ENCODE measurements around the gene SCFD2.
"Not testable (repeated sequence)": the region's sequence is repeated elsewhere in the genome, so short reads cannot be mapped to it uniquely, and the experiment has no call there.

SCFD2 gene

GRCh38 chr4:53043055-53043454 is 322.8 kb downstream of the SCFD2 start:
- no peak for DNase-seq

DNA sequence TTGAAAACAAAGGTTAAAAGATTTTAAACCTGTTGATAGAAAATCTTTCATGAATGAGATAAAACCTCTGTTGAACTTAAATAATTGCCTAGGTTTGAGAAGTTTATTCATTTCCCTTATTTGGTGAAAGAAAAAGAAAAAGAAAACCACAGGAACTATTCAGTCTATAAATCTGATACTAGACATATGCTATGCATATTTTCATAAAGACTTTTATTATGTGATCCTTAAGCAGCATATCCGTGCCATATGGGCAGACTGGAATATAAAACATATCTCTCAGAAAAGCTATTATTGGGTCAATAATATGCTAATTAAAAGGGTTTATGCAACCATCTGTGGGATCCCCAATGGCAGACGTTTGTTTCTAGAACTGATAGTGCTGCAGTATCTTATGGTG is 325.0 kb downstream of the SCFD2 start:
- DNase-seq, result no peak

DNA sequence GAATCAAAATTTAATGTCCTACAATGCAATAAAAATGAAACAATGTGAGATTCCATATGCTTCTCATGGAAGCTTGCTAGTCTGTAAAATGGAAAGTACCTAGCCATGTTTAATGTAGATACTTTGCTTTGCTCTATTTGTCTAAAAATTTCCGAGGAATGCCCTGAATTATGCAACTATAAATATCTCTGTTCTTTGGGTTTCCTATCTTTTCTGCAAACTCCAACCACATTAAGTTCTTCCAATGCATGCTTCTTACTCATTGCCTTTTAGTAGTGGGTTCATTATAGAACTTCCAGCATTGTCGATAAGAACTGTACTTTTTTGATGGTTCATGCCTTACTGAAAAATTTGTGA is 325.4 kb downstream of the SCFD2 start:
- DNase-seq, result no peak

DNA sequence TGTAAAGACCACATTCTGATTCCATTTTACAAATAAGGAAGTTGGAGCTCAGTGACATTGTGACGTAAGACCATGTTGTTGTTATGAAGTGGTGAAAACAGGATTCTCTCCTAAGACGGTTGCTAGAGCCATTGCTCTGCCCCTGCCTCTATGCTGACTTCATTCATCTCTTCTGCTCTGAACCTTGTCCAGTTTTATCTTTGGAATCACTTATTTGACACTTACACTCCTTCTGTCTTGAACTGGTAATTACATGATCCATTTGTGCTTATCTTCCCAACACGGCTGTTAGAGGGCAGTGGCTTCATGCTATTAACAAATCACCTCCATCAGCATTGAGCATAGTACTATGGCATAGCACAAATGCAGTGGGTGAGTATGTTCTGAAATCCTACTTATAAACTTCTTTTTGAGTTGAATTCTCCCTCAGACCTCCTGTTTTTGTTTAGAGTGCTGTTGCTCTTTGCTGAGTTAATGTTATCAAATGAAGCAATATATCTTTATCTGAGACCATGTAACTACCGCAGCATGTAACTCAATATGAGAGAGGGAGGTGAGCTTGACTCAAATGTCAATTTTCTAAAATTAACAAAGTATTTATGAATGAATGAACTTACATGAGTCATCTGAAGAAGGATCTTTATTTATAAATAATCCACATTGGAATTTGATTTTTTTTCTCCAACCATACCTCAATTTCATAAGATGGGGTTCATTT is 326.0 kb downstream of the SCFD2 start:
- no peak for DNase-seq

DNA sequence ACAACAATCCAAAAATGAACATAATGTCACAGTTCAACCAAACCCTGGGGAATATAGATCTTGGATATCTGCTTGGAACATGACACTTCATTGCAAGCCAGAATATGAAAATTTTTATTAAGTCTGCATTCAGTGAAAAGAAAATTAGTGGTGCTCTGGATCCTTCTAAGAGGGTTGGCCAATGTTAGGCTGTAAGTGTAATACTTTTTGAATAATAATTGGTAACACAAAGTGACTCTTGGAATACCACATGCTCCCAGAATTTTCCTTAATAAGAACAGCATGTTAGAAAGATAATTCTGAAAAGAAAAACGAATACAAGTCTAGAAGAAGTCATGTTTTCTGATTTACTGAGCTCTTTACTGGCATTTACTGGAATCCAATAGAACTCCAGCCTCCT is 328.0 kb downstream of the SCFD2 start:
- DNase-seq, result no peak

GRCh38 chr4:53032908-53033307 is 333.0 kb downstream of the SCFD2 start:
- not testable (repeated sequence) for DNase-seq

DNA sequence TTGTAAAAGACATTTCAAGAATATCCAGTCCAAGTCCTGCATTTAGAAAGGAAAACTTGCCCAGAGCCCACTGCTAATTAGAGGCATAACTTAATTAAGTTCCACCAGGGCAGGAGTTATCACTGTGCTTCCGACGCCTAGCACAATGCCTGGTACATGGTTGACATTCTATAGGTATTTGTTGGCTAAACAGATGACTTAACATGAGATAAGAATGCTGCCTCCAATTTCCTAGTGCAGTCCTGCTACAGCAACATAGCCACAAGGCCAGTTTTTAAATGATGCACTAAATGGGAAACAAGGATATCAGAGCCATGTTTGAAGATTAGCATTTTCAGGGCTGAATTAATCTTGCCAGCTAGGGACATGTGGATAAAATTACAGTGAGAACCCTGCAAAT is 339.6 kb downstream of the SCFD2 start:
- DNase-seq, result no peak

- DNase-seq, result no peak
Observed at GRCh38 chr4:53023677-53024299, 342.1 kb downstream of the SCFD2 start.

DNA sequence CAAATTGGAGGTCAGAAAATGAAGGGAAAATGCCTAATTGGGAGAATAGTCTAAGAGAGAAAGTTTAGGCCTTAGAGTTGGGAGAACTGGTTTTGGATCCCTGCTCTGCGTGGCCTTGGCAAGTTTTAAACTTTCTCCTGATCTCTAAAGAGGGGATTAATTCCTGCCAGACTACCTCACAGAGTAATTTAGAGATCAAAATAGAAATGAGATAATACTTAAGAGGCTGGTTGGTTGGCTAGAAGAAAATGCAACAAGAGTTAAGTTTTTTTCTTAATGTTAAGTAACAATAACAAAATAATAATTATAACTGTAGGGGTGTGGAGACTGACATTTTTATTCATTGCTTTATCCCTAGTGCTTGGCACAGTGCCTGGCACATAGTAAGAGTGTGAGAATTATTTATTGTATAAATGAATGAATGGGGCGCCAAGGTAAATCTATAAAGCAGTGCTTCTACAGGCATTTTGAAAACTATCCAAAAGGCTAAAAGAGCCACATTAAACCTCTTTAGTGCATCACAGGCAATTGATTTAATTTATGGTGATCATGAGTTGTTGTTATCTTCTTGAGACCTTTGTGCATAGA is 343.3 kb downstream of the SCFD2 start:
- no peak for DNase-seq

GRCh38 chr4:53021754-53022512 is 343.9 kb downstream of the SCFD2 start:
- DNase-seq, result no peak

GRCh38 chr4:53019485-53020382 is 346.1 kb downstream of the SCFD2 start:
- DNase-seq, result no peak

DNA sequence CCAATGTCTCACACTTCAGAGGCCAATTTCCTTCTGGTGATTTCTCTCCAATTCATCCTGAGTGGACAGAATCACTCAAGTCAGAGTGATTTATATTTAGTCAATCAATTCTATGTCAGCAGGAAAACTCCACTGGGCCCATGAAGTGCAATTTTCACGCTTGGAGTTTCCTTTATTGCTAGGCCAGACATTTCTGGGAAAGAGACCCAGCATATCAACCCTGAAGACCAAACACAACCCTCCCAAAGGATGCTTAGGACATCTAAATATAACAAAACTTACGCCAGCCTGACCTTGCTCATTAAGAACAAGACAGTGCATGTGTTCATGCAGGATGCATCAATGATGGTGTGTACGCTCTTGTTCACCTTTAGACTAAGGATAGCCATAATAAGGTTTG is 347.4 kb downstream of the SCFD2 start:
- no peak for DNase-seq

GRCh38 chr4:53016099-53016820 is 349.6 kb downstream of the SCFD2 start:
- DNase-seq, result no peak

DNA sequence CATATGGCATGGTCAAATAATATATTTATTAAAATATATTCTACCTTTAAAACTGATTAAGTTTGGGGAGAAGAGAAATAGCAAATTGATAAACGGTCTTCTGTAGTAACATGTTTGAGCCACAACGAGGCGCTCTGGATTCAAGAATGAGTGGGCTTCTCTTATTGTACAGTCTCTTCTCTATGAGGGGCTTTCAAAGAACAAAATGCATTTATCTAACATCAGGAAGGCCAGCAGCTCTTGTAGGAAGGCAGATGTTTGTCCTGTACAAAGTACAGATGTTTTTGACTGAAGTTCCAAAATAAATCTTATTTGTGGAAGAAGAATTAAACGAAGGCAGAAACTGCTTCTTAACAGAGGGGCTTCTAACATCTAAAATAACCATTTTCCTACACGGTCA is 350.2 kb downstream of the SCFD2 start:
- DNase-seq, result no peak

GRCh38 chr4:53014881-53015280 is 351.0 kb downstream of the SCFD2 start:
- no peak for DNase-seq

DNA sequence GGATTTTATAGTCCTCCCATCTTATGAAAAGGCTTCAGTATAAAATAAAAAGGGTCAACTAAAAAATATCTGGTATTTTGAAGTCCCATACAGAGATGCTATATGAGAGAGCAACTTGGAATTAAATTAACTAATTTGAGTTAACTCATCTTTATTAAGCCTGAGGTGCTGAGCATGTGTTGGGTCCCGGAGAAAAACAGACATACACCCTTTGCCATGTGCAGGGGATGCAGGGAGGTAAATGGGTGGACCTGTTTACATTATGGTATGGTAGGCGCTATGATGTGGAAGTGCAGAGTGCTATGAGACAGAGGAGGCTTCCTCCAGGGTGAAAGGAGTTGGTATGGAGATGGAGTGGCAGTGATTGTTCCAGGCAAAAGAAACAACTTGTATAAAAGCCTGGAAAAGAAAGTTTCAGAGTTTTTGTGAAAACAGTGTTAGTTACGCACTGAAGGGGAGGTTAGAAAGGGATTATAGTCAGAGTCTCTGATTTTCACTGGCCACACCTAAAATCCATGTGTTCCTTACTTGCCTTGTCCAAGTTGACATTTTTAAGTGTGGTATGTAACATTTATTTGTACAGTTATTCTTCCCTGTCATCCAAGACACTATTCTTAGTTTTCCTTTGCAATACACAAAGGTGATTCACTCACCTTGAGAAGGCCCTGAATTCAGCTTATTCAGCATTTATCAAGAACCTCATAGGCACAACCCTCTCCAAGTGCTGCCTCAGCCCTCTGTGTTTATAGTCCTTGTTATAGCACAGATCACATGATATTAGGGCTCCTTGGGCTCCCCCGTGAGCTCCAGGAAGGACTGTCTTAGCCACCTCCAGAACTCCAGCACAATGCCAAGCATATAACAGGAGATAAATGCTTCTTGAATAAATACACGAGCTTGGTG is 351.7 kb downstream of the SCFD2 start:
- DNase-seq, result no peak

DNA sequence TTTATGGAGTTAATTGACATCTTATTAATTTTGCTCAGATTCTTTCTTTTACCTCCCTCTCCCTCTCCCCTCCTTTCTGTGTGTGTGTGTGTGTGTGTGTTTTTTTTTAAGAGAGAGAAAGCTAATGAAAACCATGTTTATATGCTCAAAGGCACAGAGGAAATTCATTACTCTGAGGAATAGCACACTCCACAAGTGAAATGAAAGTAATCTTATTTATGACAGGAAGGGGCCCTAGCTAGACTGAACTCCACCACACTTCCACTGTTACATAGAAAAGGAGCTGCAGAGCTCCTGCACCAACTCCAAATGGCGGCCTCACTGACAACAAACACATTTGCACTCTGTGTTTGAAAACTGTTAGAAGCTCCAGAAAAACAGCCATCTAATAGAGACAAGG is 353.1 kb downstream of the SCFD2 start:
- no peak for DNase-seq

- no peak for DNase-seq
Observed at GRCh38 chr4:53011259-53011905, 354.5 kb downstream of the SCFD2 start.

DNA sequence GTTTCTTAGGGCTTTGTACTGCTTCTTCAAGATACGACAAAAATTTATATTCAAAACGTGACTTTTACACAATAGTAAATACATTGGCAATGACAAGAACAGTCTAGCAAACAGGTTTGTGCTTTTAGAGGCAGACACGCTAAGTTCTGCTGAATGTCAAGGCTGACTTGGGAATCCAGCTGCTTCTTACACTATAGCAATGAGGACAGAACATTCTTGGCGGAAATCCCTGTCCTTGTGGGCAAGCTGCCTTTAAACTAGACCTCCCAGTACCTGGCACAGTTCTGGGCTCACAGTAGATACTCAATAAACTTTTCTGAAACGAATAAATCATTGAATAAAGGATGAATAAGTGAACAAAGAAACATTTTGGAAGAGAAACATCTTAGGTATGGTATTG is 355.5 kb downstream of the SCFD2 start:
- no peak for DNase-seq

- DNase-seq, result no peak
Observed at GRCh38 chr4:53009824-53010223, 356.0 kb downstream of the SCFD2 start.

Data from CD4-positive, alpha-beta T cell treated with Interleukin-15 for 1 hour (primary cell).